B cell (primary cell): ENCODE measurements around the gene VCL. TPM values are rescaled to one million over a fixed set of nuclear protein-coding genes. Genes with fewer than 3 reads are reported as not detected.
A peak's percentile ranks its signal among the peaks of the same experiment; 100 is the strongest.

Source experiments
- ATAC-seq: fragments of 200-7000 bp; cut with Tn5 transposase; one replicate; pipeline ENCODE4 v1.10.0; 2021; ENCODE audit warnings: low read depth, mild to moderate bottlenecking, moderate number of reproducible peaks, moderate library complexity
- CTCF ChIA-PET: fragments of 350-600 bp; sonication (Branson Sonifier 250); formaldehyde crosslinking; loops from one replicate; lab custom pipeline; 2021; ENCODE audit warnings: antibody characterized with exemption, inconsistent platforms; lab: Charles Lee
- POLR2A ChIA-PET: fragments of 350-600 bp; sonication (Branson Sonifier 250); formaldehyde crosslinking; loops from one replicate; lab custom pipeline; 2021; ENCODE audit warnings: antibody characterized with exemption; lab: Charles Lee
- DNase-seq: peaks from one replicate; pipeline ENCODE4 v3.0.0; 2013
- H2AFZ ChIP-seq: 2 replicates; pipeline ENCODE4 v1.6.1; 2012; ENCODE audit warnings: mild to moderate bottlenecking, low read depth, low read length; ENCODE audit not compliant: insufficient read depth, poor library complexity, severe bottlenecking
- H3K27ac ChIP-seq, 2 donors: 1 replicate in 1 of 2; 2 replicates in 1 of 2; pipeline ENCODE4 v1.5.1; 2012 to 2013; ENCODE audit warnings: low read length in 2 of 2, mild to moderate bottlenecking in 2 of 2, moderate library complexity in 1 of 2
- H3K27me3 ChIP-seq, 4 experiments: fragments of 200-600 bp in 1 of 4; sonication (generic) in 1 of 4; replicated peaks in 1 of 4; 1 replicate in 2 of 4; 2 replicates in 2 of 4; pipeline versions ENCODE4 v1.6.1 to v1.7.0; 2013 to 2016; ENCODE audit warnings: low read length in 3 of 4, mild to moderate bottlenecking in 2 of 4, mixed read lengths in 1 of 4, moderate library complexity in 1 of 4; ENCODE audit not compliant: insufficient read depth in 4 of 4, control insufficient read depth in 3 of 4; ENCODE audit errors: control extremely low read depth in 1 of 4
- H3K36me3 ChIP-seq, 2 experiments: replicated peaks in 1 of 2; 1 replicate in 1 of 2; 2 replicates in 1 of 2; pipeline versions ENCODE4 v1.6.1 to v1.7.1; 2013; ENCODE audit warnings: low read length in 1 of 2; ENCODE audit not compliant: insufficient read depth in 2 of 2, control insufficient read depth in 1 of 2; ENCODE audit errors: control extremely low read depth in 1 of 2, extremely low read depth in 1 of 2
- H3K4me1 ChIP-seq, 2 donors: fragments of 200-600 bp in 1 of 2; sonication (generic) in 1 of 2; 1 replicate in 1 of 2; 2 replicates in 1 of 2; pipeline versions ENCODE4 v1.5.1 to v1.6.1; 2013 to 2017; ENCODE audit warnings: low read length in 2 of 2; ENCODE audit not compliant: control insufficient read depth in 2 of 2, insufficient read depth in 2 of 2
- H3K4me2 ChIP-seq: replicated peaks from 2 replicates; pipeline ENCODE3; 2012; ENCODE audit warnings: mild to moderate bottlenecking, low read depth, low read length; ENCODE audit not compliant: poor library complexity, severe bottlenecking
- H3K4me3 ChIP-seq, 5 experiments: fragments of 200-600 bp in 1 of 5; sonication (generic) in 1 of 5; 1 replicate in 3 of 5; 2 replicates in 2 of 5; pipeline versions ENCODE4 v1.5.1 to v1.7.0; 2011 to 2016; ENCODE audit warnings: low read length in 4 of 5, mild to moderate bottlenecking in 4 of 5, low read depth in 2 of 5, control low read depth in 1 of 5, moderate library complexity in 1 of 5; ENCODE audit not compliant: insufficient read depth in 1 of 5; ENCODE audit errors: control extremely low read depth in 1 of 5, extremely low read depth in 1 of 5
- H3K79me2 ChIP-seq: fragments of 200-600 bp; sonication (generic); one replicate; pipeline ENCODE4 v1.6.0; 2016; ENCODE audit warnings: low read length; ENCODE audit not compliant: control insufficient read depth, insufficient read depth
- H3K9ac ChIP-seq: fragments of 200-600 bp; sonication (generic); 2 replicates; pipeline ENCODE4 v1.6.1; 2017; ENCODE audit warnings: mild to moderate bottlenecking, low read length, moderate library complexity
- H3K9me3 ChIP-seq, 3 donors: one replicate each; pipeline versions ENCODE4 v1.6.1 to v1.7.1; 2013; ENCODE audit warnings: low read length in 2 of 3; ENCODE audit not compliant: control insufficient read depth in 2 of 3, insufficient read depth in 1 of 3; ENCODE audit errors: control extremely low read depth in 1 of 3
- H4K20me1 ChIP-seq: 2 replicates; pipeline ENCODE4 v1.6.0; 2012; ENCODE audit warnings: mild to moderate bottlenecking, low read length; ENCODE audit not compliant: insufficient read depth, control insufficient read depth, poor library complexity, severe bottlenecking
- H3K27ac Mint-ChIP-seq: one replicate; pipeline ENCODE4 v1.8.0; 2021; ENCODE audit warnings: mixed read lengths
- H3K27me3 Mint-ChIP-seq: one replicate; pipeline ENCODE4 v1.8.0; 2021; ENCODE audit warnings: mixed read lengths
- H3K4me1 Mint-ChIP-seq: one replicate; pipeline ENCODE4 v1.8.0; 2021; ENCODE audit warnings: mixed read lengths
- H3K4me3 Mint-ChIP-seq: one replicate; pipeline ENCODE4 v1.8.0; 2021; ENCODE audit warnings: mixed read lengths
- H3K9me3 Mint-ChIP-seq: one replicate; pipeline ENCODE4 v1.8.0; 2022; ENCODE audit warnings: mixed read lengths; ENCODE audit not compliant: insufficient read depth
- CTCF ChIP-seq: fragments of 200-600 bp; IDR thresholded peaks from one replicate; pipeline ENCODE4 v1.8.0; 2022; ENCODE audit warnings: antibody characterized with exemption, mild to moderate bottlenecking
- EZH2 ChIP-seq: IDR thresholded peaks from 2 replicates; pipeline ENCODE4 v1.6.1; 2012; ENCODE audit warnings: borderline replicate concordance, low read depth, mild to moderate bottlenecking, moderate library complexity, low read length; ENCODE audit not compliant: insufficient read depth, poor library complexity, severe bottlenecking
- WGBS: methylation state at CpG from one replicate; pipeline ENCODE4 v1.1.5; 2013; ENCODE audit warnings: missing lambda C conversion rate; ENCODE audit not compliant: insufficient coverage; 5-methylcytosine and 5-hydroxymethylcytosine counted together
- intact Hi-C: fragments of 100-400 bp; cut with micrococcal nuclease; formaldehyde crosslinking; loops from one replicate; pipeline ENCODE4 v1.10.0; 2022
- polyA plus RNA-seq: library from polyadenylated mRNA; depleted of rRNA; stranded (reverse); fragments of >200 nt; gene quantifications from 2 replicates; pipeline ENCODE4 v1.2.3, GENCODE V29; 2012
- total RNA-seq, 2 donors: library from RNA; stranded (reverse); fragments of 120-200 nt in 1 of 2; gene quantifications; 1 replicate in 1 of 2; 2 replicates in 1 of 2; pipeline versions ENCODE4 v1.2.3 to v1.2.4, GENCODE V29; 2013 to 2022

Gene VCL
- total and polyA plus RNA-seq, 2 donors (not counting 1 experiment from before 2014, with no cell fraction given): 13.1 to 29.8 TPM

DNA sequence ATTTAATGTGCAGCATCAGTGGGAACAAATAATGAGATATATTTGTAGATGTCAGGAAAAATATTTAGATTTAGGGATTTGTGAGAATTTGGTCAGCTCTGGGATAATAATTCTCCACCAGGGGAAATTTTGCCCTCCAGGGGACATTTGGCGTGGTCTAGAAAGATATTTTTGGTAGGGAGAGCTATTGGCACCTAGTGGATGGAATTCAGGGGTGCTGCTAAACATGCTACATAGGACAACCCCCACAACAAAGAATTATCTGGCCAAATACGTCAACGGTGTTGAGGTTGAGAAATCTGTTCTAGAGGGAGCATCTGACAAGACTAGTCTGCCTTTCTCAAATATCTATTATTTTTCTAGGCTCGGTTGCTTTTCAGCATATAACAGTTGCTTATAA is 155.2 kb downstream of the VCL start:
- intact Hi-C loops: loop anchor here (5.0 kb wide), 2 partner anchors 156 to 959 kb away; partner anchors contain the start of genes SAMD8 and VCL
- Mint-ChIP-seq H3K27ac (peak overlapping the region; percentile 38), H3K27me3 (no peaks in the 10 kb centered on the region), H3K9me3 (no peaks in the 10 kb centered on the region), H3K4me1 (peaks cover 58% of the 10 kb centered on the region), H3K4me3 (peak overlapping the region; percentile 68)
- no peaks in the 10 kb centered on the region for H3K27me3 ChIP-seq
- DNase-seq: no peak
- peaks cover 96% of the 10 kb centered on the region for H3K79me2 ChIP-seq
- H3K4me2 ChIP-seq: peak overlapping the region; percentile 93
- H3K27ac ChIP-seq: peak overlapping the region in 1 of 2 donors; percentile 32
- ATAC-seq: no peak
- peaks cover 52 to 67% of the 10 kb centered on the region in 2 donors for H3K4me1 ChIP-seq
- peaks cover 20% of the 10 kb centered on the region for H4K20me1 ChIP-seq
- TF ChIP-seq CTCF (no peak), EZH2 (no peak)
- CTCF ChIA-PET: interaction anchor here (1.0 to 1.5 kb wide), 4 partner anchors 12 to 81 kb away, joined by 3 to 5 read pairs (median 3); no protein-coding TSS in a partner anchor
- WGBS: no CpG with 5 or more reads among the region's 4 CpGs
- POLR2A ChIA-PET: interaction anchor here (1.1 kb wide), 1 partner anchor 26 kb away, joined by 3 read pairs; no protein-coding TSS in a partner anchor
- H3K36me3 ChIP-seq: peaks cover 0 to 6% of the 10 kb centered on the region in 2 experiments
- no peaks in the 10 kb centered on the region for H3K9me3 ChIP-seq
- H3K4me3 ChIP-seq: peak overlapping the region in 2 of 5 experiments; percentile 7 to 87
- H3K9ac ChIP-seq: peak overlapping the region; percentile 96
- H2AFZ ChIP-seq: no peak overlapping the region

DNA sequence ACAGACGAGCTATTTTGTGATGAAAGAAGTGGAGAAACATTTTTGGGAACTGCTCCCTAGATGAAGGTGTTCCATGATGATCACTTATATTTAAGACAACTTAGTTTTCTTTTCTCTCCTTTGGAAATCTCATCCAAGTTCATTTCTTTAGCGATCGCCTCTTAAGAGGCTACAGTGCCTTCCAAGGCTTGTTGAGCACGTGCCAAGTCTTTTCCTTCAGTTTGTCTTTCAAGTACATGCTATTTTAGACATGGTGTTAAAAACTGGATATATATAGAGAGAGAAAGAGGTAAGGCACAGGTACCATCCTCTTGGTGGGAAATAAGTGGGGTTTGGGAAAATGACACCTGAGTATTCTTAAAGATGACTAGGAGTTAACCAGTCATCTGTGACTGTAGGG is 155.8 kb downstream of the VCL start:
- no peaks in the 10 kb centered on the region for H3K9me3 Mint-ChIP-seq
- peak overlapping the region; percentile 96 for H3K9ac ChIP-seq
- H3K4me3 Mint-ChIP-seq: peak overlapping the region; percentile 68
- H3K27me3 ChIP-seq: no peaks in the 10 kb centered on the region
- peak overlapping the region; percentile 93 for H3K4me2 ChIP-seq
- intact Hi-C loops: loop anchor here (5.0 kb wide), 2 partner anchors 156 to 959 kb away; partner anchors contain the start of genes SAMD8 and VCL
- peaks cover 96% of the 10 kb centered on the region for H3K79me2 ChIP-seq
- H2AFZ ChIP-seq: no peak overlapping the region
- DNase-seq: no peak
- POLR2A ChIA-PET: interaction anchor here (1.1 kb wide), 1 partner anchor 25 kb away, joined by 3 read pairs; no protein-coding TSS in a partner anchor
- H3K4me1 ChIP-seq: peaks cover 57 to 61% of the 10 kb centered on the region in 2 donors
- TF ChIP-seq CTCF: no peak
- TF ChIP-seq EZH2: no peak
- peaks cover 57% of the 10 kb centered on the region for H3K4me1 Mint-ChIP-seq
- no peak overlapping the region for H3K4me3 ChIP-seq
- peak overlapping the region; percentile 38 for H3K27ac Mint-ChIP-seq
- peaks cover 14% of the 10 kb centered on the region for H4K20me1 ChIP-seq
- ATAC-seq: no peak
- no peaks in the 10 kb centered on the region for H3K27me3 Mint-ChIP-seq
- WGBS: no CpG with 5 or more reads among the region's 4 CpGs
- H3K9me3 ChIP-seq: no peaks in the 10 kb centered on the region
- CTCF ChIA-PET: interaction anchor here (1.0 to 1.5 kb wide), 4 partner anchors 11 to 81 kb away, joined by 3 to 5 read pairs (median 3); no protein-coding TSS in a partner anchor
- H3K27ac ChIP-seq: peak overlapping the region in 1 of 2 donors; percentile 32
- peaks cover 0 to 6% of the 10 kb centered on the region in 2 experiments for H3K36me3 ChIP-seq
